Ammon's horn (tissue), 1 donor: ENCODE results near the gene RALY.

Experiments
- DNase-seq: peaks from one replicate; pipeline ENCODE4 v3.0.0-alpha.2; 2016; ENCODE audit warnings: low spot score

Gene RALY

DNA sequence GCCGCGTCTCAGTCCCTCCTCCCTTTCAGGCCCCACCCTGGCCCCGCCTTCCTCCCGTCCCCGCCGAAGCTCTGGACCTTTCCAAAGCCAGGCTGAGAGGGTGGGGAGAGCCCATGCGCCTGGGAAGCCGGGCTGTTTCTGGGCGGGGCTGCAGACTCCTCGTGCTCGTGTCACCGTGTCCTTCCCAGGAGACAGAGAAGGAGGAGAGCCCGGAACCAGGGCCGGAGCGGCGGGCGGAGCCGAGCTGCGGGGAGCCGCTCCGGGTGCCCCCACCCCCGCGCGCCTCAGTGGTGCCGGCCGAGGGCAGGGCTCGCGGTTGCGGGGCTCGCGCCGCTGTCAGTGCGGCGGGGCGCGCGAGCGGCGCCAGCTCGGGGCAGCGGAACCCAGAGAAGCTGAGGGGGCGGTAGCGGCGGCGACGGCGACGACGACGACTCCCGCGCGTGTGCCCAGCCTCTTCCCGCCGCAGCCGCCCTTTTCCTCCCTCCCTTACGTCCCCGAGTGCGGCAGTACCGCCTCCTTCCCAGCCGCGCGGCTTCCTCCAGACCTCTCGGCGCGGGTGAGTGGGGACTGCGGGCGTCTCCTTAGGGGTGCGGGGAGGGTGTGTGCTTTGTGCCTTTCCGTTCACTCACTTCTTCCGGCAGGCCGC is at the start of gene RALY:
Gene RALY (plus strand): TSS at position 336 of the 646 bp plus-strand sequence. CDS start 78,164 bp downstream, outside the sequence.
- DNase-seq: no peak

- DNase-seq: no peak
These were observed 48.8 kb upstream of the RALY start for GRCh38 chr20:33944914-33945313.

- DNase-seq: peak; percentile 90
These were observed 48.2 kb upstream of the RALY start for GRCh38 chr20:33945391-33946081.

GRCh38 chr20:33947709-33948295 is 45.9 kb upstream of the RALY start:
- DNase-seq: no peak

GRCh38 chr20:33948480-33948879 is 45.2 kb upstream of the RALY start:
- no peak for DNase-seq

- no peak for DNase-seq
These were observed 42.5 kb upstream of the RALY start for GRCh38 chr20:33951171-33951570.

DNA sequence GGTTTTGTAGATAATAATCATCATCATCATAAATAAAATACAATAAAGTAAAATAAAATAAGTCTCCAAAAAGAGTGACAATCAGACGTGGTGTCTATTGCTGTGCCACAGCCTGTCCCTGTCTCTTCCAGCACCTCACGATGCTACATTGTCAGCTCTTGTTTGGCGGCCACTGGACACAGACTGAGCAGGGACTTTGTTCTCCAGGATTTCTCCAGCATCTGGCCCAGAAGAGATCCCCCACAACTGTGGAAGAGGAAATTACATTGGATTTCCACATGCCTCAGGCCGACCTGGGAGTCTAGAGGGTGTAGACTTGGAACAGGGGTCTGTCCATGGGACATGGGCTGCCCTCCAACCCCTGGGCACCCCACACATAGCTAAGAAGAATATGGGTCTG is 39.2 kb upstream of the RALY start:
- DNase-seq: no peak

GRCh38 chr20:33963751-33964150 is 30.0 kb upstream of the RALY start:
- DNase-seq: no peak

DNA sequence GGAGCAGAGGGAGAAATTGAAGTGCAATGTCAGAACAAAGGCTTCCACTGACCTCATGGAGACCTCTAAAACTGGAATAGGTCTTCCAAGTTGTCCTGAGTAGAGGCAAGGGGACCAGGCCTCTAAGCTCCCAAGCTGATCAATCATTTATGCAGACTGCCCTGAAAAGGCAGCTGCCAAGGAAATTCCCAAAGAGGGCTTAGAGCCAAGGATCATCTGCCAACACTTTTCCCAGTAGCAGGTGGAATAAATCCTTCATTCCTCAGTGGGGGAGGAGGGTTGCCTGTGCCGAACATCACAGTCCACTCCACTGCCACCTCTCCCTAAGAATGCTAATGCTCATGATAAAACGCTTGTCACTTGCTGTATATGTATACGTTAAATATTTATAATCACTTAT is 29.3 kb upstream of the RALY start:
- no peak for DNase-seq

- no peak for DNase-seq
These were observed 26.6 kb upstream of the RALY start for GRCh38 chr20:33967126-33967525.

DNA sequence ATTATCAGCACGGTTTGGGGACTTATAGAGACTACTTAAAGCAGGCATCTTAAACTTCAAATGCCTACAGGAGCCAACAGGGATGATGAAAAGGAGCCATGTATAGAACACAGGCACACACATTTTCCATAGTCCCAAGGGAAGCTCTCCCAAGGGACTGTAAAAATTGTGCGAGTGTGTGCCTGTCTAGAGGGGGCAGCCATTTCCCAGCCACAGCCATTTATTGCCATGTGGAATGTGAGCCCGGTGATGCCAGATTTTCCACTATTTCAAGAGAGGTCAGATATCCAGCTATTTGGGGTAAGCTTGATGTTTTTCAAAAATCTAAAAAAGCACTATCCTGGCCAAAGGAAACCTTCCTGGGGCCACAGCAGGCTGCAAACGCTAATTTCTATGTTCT is 24.1 kb upstream of the RALY start:
- no peak for DNase-seq

- DNase-seq: no peak
These were observed 23.5 kb upstream of the RALY start for GRCh38 chr20:33970229-33970628.

DNA sequence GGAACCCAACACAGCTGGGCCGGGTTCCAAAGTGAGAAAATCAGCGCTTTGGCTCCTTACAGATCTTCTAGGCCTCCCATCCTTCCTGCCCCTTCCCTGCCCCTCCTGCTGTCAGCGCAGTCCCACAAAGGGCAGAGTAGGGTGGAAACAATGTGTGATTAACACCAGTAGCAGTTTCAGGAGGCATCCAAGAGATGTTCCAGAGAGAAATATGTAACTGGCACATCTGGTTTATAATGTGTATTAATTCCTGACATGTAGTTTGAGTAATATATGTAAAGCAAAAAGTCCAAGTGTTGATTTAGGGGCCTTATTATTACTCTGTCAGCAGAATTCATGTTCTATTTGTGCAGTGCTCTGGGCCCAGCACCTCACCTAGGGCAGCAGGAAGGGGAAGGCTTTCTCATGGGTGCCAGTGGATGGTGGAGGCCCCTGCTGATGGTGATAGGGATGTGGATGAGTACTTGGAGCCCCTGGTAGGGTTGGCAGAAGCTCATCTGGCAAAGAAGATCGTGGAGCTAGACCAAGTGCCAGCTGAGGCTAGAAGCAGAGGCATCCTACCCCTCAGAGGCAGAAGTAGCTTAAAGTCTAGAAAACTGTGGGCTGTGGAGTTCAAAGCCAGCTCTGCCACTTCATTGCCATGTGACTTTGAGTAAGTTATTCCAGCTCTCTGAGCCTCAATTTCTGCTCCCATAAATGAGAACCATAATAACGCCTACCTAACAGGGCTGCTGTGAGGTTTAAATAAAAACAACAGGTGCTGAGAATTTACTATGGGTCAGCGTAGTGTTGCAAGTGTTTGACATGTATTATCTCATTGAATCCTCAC is 22.4 kb upstream of the RALY start:
- no peak for DNase-seq

DNA sequence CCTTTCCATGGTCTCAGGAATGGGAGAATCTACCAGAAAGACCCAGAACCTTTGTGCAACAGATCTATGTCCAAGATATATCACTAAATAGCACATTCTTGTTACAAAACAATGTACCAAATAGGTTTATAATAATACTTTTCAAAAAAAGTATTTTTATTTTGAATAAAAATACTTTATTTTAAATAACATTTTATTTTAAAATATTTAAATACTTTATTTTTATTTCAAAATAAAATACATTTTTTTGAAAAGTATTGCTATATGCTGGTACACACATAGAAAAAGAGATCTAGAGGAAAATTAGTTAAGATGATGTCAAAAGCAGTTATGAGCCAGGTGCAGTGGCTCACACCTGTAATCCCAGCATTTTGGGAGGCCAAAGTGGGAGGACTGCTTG is 16.8 kb upstream of the RALY start:
- DNase-seq: no peak

DNA sequence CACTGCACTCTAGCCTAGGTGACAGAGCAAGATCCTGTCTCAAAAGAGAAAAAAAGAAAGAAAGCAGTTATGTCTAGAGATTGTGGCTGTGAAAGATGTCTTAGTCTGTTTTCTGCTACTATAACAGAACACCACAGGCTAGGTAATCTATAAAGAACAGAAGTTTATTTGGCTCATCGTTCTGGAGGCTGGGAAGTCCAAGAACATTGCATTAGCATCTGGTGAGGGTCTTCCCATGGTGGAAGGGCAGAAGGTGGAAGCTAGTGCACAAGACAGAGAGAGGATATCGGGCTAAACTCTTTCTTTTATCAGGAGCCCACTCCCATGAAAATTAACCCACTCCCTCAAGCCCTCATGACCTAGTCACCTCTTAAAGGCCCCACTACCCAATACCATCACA is 16.2 kb upstream of the RALY start:
- no peak for DNase-seq

- DNase-seq: no peak
These were observed 14.6 kb upstream of the RALY start for GRCh38 chr20:33979094-33979493.

- DNase-seq: no peak
These were observed 12.4 kb upstream of the RALY start for GRCh38 chr20:33981347-33981746.

DNA sequence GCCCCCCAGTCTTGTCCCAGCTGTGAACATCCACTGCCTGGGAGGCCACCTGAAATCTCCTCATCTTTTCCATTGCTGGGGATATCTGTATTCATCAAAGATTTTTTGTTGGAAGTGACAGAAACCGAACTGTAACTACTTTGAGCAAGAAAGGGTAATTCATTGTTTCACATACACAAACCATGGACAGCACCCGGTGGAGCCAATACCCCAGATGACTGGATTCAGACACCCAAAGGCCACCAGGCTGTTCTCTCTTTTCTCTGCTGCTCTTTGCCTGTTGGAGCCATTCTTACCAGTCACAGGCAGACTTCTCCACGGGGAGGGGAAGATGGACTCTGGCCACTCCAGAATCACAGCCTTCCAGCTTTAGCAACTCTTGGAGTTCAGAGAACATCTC is 11.7 kb upstream of the RALY start:
- no peak for DNase-seq

DNA sequence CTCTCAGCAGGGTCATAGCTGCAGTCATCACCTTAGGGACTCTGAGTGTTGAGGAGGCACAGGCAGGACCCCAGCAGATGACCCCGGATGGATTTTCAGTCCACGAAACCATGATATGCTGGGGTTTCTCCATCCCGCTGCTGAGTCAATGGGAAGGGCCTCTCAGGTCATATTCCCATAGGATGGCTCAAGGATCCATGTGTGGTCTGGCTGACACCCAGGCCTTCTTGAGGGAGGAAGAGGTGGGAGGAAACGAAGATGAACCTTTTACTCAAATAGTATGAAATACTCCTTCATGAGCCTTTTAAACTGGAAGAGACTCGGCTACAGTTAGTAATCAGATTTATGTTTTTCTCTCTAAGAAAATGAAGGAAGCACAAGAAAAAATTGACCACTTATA is 10.3 kb upstream of the RALY start:
- DNase-seq: no peak

DNA sequence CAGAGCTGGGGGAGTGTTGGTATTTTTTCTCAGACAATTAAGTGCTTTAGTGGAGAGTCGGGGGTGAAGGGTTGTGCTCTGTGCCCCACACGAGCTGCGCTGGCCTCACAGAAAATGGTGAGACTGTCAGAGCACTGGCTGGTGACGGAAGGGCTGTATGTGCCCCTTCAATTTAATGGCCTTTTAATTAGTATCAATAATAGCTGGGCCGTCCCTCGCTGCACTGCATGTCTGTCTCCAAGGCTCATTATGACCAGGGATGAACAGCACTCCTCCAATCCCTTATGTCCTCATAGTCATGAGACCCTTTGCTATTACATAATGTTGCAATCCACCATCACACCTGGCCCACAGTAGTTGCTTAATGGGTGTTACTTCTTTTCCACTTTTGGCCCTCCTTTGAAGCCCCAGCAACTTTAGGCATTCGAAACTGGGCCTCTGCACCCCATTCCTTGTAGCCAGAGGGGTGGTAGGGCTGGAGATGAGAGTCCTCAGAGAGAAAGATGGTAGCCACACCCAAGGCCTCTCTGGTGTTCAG is 9.5 kb upstream of the RALY start:
- DNase-seq: no peak

- DNase-seq: no peak
These were observed 8.4 kb upstream of the RALY start for GRCh38 chr20:33985280-33985679.

DNA sequence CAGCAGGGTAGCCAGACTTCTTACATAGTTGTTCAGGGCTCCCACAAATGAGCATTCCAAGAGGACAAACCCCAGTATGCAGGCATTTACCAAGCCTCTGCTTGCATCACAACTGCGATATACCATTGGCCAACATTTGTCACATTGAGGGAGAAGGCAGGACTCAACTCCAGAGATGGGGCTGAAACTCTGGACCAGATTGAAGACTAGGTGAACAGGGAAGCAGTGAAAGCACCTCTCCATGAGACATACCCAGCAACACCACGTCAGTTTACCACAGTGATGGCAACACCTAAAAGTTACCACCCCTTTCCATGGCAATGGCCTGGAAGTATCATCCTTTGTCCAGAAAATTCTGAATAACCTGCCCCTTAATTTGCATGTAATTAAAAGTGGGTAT is 7.9 kb upstream of the RALY start:
- DNase-seq: no peak
